ENCODE results near the gene MPHOSPH6. TPM values are rescaled to one million over a fixed set of nuclear protein-coding genes. Genes with fewer than 3 reads are reported as not detected.

Gene MPHOSPH6
- total RNA-seq, 1 donor from 2014 or later: 111 TPM

GRCh38 chr16:82152641-82153112 lies 17.3 kb downstream of the MPHOSPH6 start:
- Histone ChIP-seq H3K4me3 (no peak overlapping the region), H3K4me1 (peaks cover 9% of the 10 kb centered on the region), H3K27ac (no peak overlapping the region), H3F3A (ENCODE audit: low read depth) (peaks cover 5% of the 10 kb centered on the region), H3K79me2 (ENCODE audit: low read depth) (peaks cover 60% of the 10 kb centered on the region), H4K20me1 (ENCODE audit: low read depth) (no peaks in the 10 kb centered on the region), H3K36me3 (peaks cover 19% of the 10 kb centered on the region), H3K4me2 (no peak overlapping the region), H3K27me3 (no peaks in the 10 kb centered on the region), H3K9me3 (ENCODE audit: low read depth) (no peaks in the 10 kb centered on the region), H2AFZ (replicated peaks) (no peak overlapping the region), H3K9ac (no peak overlapping the region)
- Mint-ChIP-seq H3K4me1 (peaks cover 3% of the 10 kb centered on the region), H3K9me3 (peaks cover 17% of the 10 kb centered on the region), H3K27me3 (ENCODE audit: insufficient read depth, low read depth) (no peaks in the 10 kb centered on the region), H3K27ac (no peak overlapping the region), H3K4me3 (no peak overlapping the region), H3K36me3 (peaks cover 63% of the 10 kb centered on the region)
- TF ChIP-seq EZH2phosphoT487 (IDR thresholded peaks at IDR 0.05) (no peak), EZH2 (IDR thresholded peaks at IDR 0.05) (no peak), CTCF (IDR thresholded peaks at IDR 0.05) (no peak)
- DNase-seq (ENCODE audit: low spot score): no peak

- Histone ChIP-seq H3K4me1 (peaks cover 9% of the 10 kb centered on the region), H4K20me1 (ENCODE audit: low read depth) (no peaks in the 10 kb centered on the region), H3F3A (ENCODE audit: low read depth) (peaks cover 5% of the 10 kb centered on the region), H3K36me3 (peaks cover 20% of the 10 kb centered on the region), H3K27me3 (no peaks in the 10 kb centered on the region), H3K27ac (no peak overlapping the region), H3K9ac (no peak overlapping the region), H3K4me3 (no peak overlapping the region), H2AFZ (replicated peaks) (no peak overlapping the region), H3K4me2 (no peak overlapping the region), H3K9me3 (ENCODE audit: low read depth) (no peaks in the 10 kb centered on the region), H3K79me2 (ENCODE audit: low read depth) (peaks cover 60% of the 10 kb centered on the region)
- Mint-ChIP-seq H3K27me3 (ENCODE audit: insufficient read depth, low read depth) (no peaks in the 10 kb centered on the region), H3K36me3 (peaks cover 63% of the 10 kb centered on the region), H3K27ac (no peak overlapping the region), H3K4me1 (peaks cover 3% of the 10 kb centered on the region), H3K4me3 (no peak overlapping the region), H3K9me3 (peaks cover 17% of the 10 kb centered on the region)
- TF ChIP-seq CTCF (IDR thresholded peaks at IDR 0.05): no peak
- TF ChIP-seq EZH2 (IDR thresholded peaks at IDR 0.05): no peak
- TF ChIP-seq EZH2phosphoT487 (IDR thresholded peaks at IDR 0.05): no peak
- DNase-seq (ENCODE audit: low spot score): no peak
Observed at GRCh38 chr16:82152196-82152595, 17.8 kb downstream of the MPHOSPH6 start.

- H3K4me1 ChIP-seq: peaks cover 14% of the 10 kb centered on the region
- peaks cover 5% of the 10 kb centered on the region for H3F3A ChIP-seq (ENCODE audit: low read depth)
- Mint-ChIP-seq H3K27me3 (ENCODE audit: insufficient read depth, low read depth) (no peaks in the 10 kb centered on the region), H3K36me3 (peaks cover 64% of the 10 kb centered on the region), H3K9me3 (peaks cover 11% of the 10 kb centered on the region), H3K4me3 (no peak overlapping the region), H3K4me1 (peaks cover 7% of the 10 kb centered on the region), H3K27ac (no peak overlapping the region)
- no peak overlapping the region for H2AFZ ChIP-seq (replicated peaks)
- TF ChIP-seq EZH2phosphoT487 (IDR thresholded peaks at IDR 0.05): no peak
- TF ChIP-seq CTCF (IDR thresholded peaks at IDR 0.05): no peak
- TF ChIP-seq EZH2 (IDR thresholded peaks at IDR 0.05): no peak
- H3K79me2 ChIP-seq (ENCODE audit: low read depth): peaks cover 47% of the 10 kb centered on the region
- H3K9ac ChIP-seq: no peak overlapping the region
- H3K4me3 ChIP-seq: no peak overlapping the region
- H3K9me3 ChIP-seq (ENCODE audit: low read depth): no peaks in the 10 kb centered on the region
- H3K27ac ChIP-seq: peak overlapping the region; percentile 47
- H3K27me3 ChIP-seq: no peaks in the 10 kb centered on the region
- no peak for DNase-seq (ENCODE audit: low spot score)
- peak overlapping the region; percentile 46 for H3K4me2 ChIP-seq
- H4K20me1 ChIP-seq (ENCODE audit: low read depth): no peaks in the 10 kb centered on the region
- H3K36me3 ChIP-seq: peaks cover 20% of the 10 kb centered on the region
Observed at GRCh38 chr16:82150549-82150948, 19.5 kb downstream of the MPHOSPH6 start.

Data from neural progenitor cell (in vitro differentiated cells).